DND-41 (cell line): ENCODE results near the gene NXPE1.

Experiments used
- ATAC-seq: fragments of 200-7000 bp; cut with Tn5 transposase; 3 replicates; pipeline ENCODE4 v1.9.1; 2021; ENCODE audit warnings: low read depth; ENCODE audit not compliant: insufficient read depth
- DNase-seq: peaks from one replicate; pipeline ENCODE4 v3.0.0-alpha.2; 2020
- H2AFZ ChIP-seq: 2 replicates; pipeline ENCODE4 v1.6.0; 2012; ENCODE audit warnings: low read depth, low read length
- H3K27ac ChIP-seq: 2 replicates; pipeline ENCODE4 v1.5.1; 2012; ENCODE audit warnings: low read length, inconsistent platforms
- H3K27me3 ChIP-seq: fragments of 200-600 bp; sonication (generic); 2 replicates; pipeline ENCODE4 v1.6.0; 2012; ENCODE audit warnings: low read length, mild to moderate bottlenecking, inconsistent platforms; ENCODE audit not compliant: insufficient read depth, poor library complexity
- H3K36me3 ChIP-seq: 2 replicates; pipeline ENCODE4 v1.5.1; 2012; ENCODE audit warnings: low read length, inconsistent platforms; ENCODE audit not compliant: insufficient read depth
- H3K4me1 ChIP-seq: 2 replicates; pipeline ENCODE4 v1.5.1; 2012; ENCODE audit warnings: mild to moderate bottlenecking, low read length; ENCODE audit not compliant: insufficient read depth
- H3K4me2 ChIP-seq: 2 replicates; pipeline ENCODE4 v1.6.0; 2012; ENCODE audit warnings: mild to moderate bottlenecking, moderate library complexity, low read length, inconsistent platforms; ENCODE audit not compliant: insufficient read depth
- H3K4me3 ChIP-seq, 2 experiments: fragments of 200-600 bp in 1 of 2; shearing (Covaris generic) in 1 of 2; 2 replicates each; pipeline ENCODE4 v1.5.1; 2012 to 2016; ENCODE audit warnings: inconsistent platforms in 2 of 2, low read length in 2 of 2, mild to moderate bottlenecking in 2 of 2, low read depth in 1 of 2, moderate library complexity in 1 of 2
- H3K79me2 ChIP-seq: 2 replicates; pipeline ENCODE4 v1.6.0; 2012; ENCODE audit warnings: low read length, inconsistent platforms; ENCODE audit not compliant: insufficient read depth
- H3K9ac ChIP-seq: 2 replicates; pipeline ENCODE4 v1.6.0; 2012; ENCODE audit warnings: low read depth, mild to moderate bottlenecking, inconsistent platforms, low read length, moderate library complexity
- H3K9me3 ChIP-seq: 2 replicates; pipeline ENCODE4 v1.5.1; 2012; ENCODE audit warnings: low read length, moderate library complexity, mild to moderate bottlenecking, inconsistent platforms; ENCODE audit not compliant: insufficient read depth, severe bottlenecking
- H4K20me1 ChIP-seq: 2 replicates; pipeline ENCODE4 v1.6.0; 2012; ENCODE audit warnings: low read length; ENCODE audit not compliant: insufficient read depth
- EZH2 ChIP-seq: IDR thresholded peaks from 3 replicates; pipeline ENCODE4 v1.6.1; 2012; ENCODE audit warnings: borderline replicate concordance, low read depth, mild to moderate bottlenecking, moderate library complexity, low read length, inconsistent platforms; ENCODE audit not compliant: severe bottlenecking
- TF ChIP-seq, protein P1 (sequence below): IDR thresholded peaks from 2 replicates; pipeline ENCODE4 v1.5.1; 2012; ENCODE audit warnings: borderline replicate concordance, low read length, moderate library complexity, mild to moderate bottlenecking; ENCODE audit not compliant: poor library complexity, severe bottlenecking; ENCODE audit errors: extremely low read depth

NXPE1 gene

DNA sequence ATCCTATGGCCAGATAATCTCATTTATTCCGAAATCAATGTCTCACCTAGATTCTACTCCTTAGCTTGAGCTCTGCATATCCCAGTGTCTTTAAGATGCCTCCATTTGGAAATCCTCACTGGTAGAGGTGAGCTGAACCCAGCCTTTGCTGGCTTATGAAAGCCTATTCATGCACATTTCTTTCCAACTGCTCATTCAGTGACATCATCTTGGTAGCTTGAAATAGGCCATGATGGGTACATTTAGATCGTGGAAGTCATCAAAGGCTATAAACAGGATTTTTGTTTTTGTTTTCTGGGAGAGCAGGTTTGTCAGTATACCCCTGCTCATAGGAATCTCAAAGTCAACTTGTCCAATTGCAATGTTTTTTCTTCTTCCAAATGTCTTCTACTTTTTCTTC, 6.0 kb downstream of the NXPE1 start:
- DNase-seq, result no peak
- Histone ChIP-seq H3K4me1 (no peaks in the 10 kb centered on the region), H2AFZ (no peak overlapping the region), H3K9me3 (no peaks in the 10 kb centered on the region), H3K4me3 (no peak overlapping the region), H4K20me1 (no peaks in the 10 kb centered on the region), H3K4me2 (no peak overlapping the region), H3K36me3 (no peaks in the 10 kb centered on the region), H3K9ac (no peak overlapping the region), H3K27ac (no peak overlapping the region), H3K27me3 (no peaks in the 10 kb centered on the region), H3K79me2 (no peaks in the 10 kb centered on the region)
- no peak for ATAC-seq
- TF ChIP-seq EZH2, result no peak
- TF ChIP-seq, protein P1, sequence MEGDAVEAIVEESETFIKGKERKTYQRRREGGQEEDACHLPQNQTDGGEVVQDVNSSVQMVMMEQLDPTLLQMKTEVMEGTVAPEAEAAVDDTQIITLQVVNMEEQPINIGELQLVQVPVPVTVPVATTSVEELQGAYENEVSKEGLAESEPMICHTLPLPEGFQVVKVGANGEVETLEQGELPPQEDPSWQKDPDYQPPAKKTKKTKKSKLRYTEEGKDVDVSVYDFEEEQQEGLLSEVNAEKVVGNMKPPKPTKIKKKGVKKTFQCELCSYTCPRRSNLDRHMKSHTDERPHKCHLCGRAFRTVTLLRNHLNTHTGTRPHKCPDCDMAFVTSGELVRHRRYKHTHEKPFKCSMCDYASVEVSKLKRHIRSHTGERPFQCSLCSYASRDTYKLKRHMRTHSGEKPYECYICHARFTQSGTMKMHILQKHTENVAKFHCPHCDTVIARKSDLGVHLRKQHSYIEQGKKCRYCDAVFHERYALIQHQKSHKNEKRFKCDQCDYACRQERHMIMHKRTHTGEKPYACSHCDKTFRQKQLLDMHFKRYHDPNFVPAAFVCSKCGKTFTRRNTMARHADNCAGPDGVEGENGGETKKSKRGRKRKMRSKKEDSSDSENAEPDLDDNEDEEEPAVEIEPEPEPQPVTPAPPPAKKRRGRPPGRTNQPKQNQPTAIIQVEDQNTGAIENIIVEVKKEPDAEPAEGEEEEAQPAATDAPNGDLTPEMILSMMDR, result no peak

DNA sequence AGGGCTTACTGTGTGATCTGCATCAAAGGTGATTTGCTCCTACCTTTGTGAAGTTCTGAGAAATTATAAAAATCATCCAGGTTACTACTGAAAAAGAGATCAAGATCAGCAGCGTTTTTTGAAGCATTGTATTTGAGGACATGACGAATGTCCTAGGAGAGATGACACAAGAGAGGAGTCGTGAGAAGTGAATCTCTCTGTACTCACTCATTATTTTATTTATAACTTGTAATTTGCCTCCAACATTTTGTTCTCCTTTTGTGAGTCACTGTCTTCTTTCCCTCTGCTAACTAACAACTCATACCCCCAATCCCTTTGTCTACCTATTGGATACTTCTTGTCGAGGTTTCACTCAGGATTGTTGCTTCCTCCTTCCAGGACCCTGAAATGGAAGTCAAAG, 8.6 kb downstream of the NXPE1 start:
- ATAC-seq (no peak), DNase-seq (no peak)
- H3K36me3 ChIP-seq, result no peaks in the 10 kb centered on the region
- no peak overlapping the region for H3K4me3 ChIP-seq
- H3K79me2 ChIP-seq, result no peaks in the 10 kb centered on the region
- no peaks in the 10 kb centered on the region for H3K4me1 ChIP-seq
- H3K27ac ChIP-seq, result no peak overlapping the region
- H2AFZ ChIP-seq, result no peak overlapping the region
- no peaks in the 10 kb centered on the region for H4K20me1 ChIP-seq
- H3K9ac ChIP-seq, result no peak overlapping the region
- no peak overlapping the region for H3K4me2 ChIP-seq
- H3K9me3 ChIP-seq, result no peaks in the 10 kb centered on the region
- H3K27me3 ChIP-seq, result no peaks in the 10 kb centered on the region
- TF ChIP-seq, protein P1, result no peak
- TF ChIP-seq EZH2, result no peak

DNA sequence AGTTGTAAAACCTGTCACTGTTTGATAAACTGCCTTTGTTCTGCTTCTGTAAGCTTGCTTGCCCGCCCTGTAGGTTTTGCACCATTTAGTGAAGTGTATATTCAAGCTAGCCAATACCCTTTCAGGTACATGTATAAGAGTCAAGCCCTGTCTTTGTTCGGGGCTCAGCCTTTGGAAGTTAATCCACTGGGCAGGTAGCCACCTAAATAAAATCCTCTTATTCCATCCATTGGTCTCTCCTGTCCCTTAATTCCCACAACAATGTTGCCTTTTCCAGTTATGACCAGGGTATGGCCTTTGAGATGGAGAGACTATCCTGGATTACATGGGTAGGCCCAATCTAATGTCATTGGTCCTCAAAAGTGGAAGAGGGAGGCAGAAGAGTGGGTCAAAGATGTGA, 34.0 kb downstream of the NXPE1 start:
- ATAC-seq, result no peak
- DNase-seq, result no peak
- no peak overlapping the region for H2AFZ ChIP-seq

More for the DNA sequence above, 34.0 kb downstream of the NXPE1 start:
- no peak for TF ChIP-seq EZH2
- TF ChIP-seq, protein P1, result no peak
- Histone ChIP-seq H3K4me2 (no peak overlapping the region), H3K9ac (no peak overlapping the region), H3K9me3 (peaks cover 13% of the 10 kb centered on the region), H4K20me1 (no peaks in the 10 kb centered on the region), H3K27ac (no peak overlapping the region), H3K27me3 (no peaks in the 10 kb centered on the region), H3K79me2 (no peaks in the 10 kb centered on the region), H3K36me3 (no peaks in the 10 kb centered on the region), H3K4me3 (no peak overlapping the region), H3K4me1 (no peaks in the 10 kb centered on the region)
